B cell (primary cell): ENCODE results near the gene INPP4A. TPM values are rescaled to one million over a fixed set of nuclear protein-coding genes. Genes with fewer than 3 reads are reported as not detected.

Experiments
- ATAC-seq: fragments of 200-7000 bp; cut with Tn5 transposase; one replicate; pipeline ENCODE4 v1.10.0; 2021; ENCODE audit warnings: low read depth, mild to moderate bottlenecking, moderate number of reproducible peaks, moderate library complexity
- CTCF ChIA-PET: fragments of 350-600 bp; sonication (Branson Sonifier 250); formaldehyde crosslinking; loops from one replicate; lab custom pipeline; 2021; ENCODE audit warnings: antibody characterized with exemption, inconsistent platforms; lab: Charles Lee
- POLR2A ChIA-PET: fragments of 350-600 bp; sonication (Branson Sonifier 250); formaldehyde crosslinking; loops from one replicate; lab custom pipeline; 2021; ENCODE audit warnings: antibody characterized with exemption; lab: Charles Lee
- DNase-seq: peaks from one replicate; pipeline ENCODE4 v3.0.0; 2013
- H2AFZ ChIP-seq: 2 replicates; pipeline ENCODE4 v1.6.1; 2012; ENCODE audit warnings: mild to moderate bottlenecking, low read depth, low read length; ENCODE audit not compliant: insufficient read depth, poor library complexity, severe bottlenecking
- H3K27ac ChIP-seq, 2 donors: 1 replicate in 1 of 2; 2 replicates in 1 of 2; pipeline ENCODE4 v1.5.1; 2012 to 2013; ENCODE audit warnings: low read length in 2 of 2, mild to moderate bottlenecking in 2 of 2, moderate library complexity in 1 of 2
- H3K27me3 ChIP-seq, 4 experiments: fragments of 200-600 bp in 1 of 4; sonication (generic) in 1 of 4; replicated peaks in 1 of 4; 1 replicate in 2 of 4; 2 replicates in 2 of 4; pipeline versions ENCODE4 v1.6.1 to v1.7.0; 2013 to 2016; ENCODE audit warnings: low read length in 3 of 4, mild to moderate bottlenecking in 2 of 4, mixed read lengths in 1 of 4, moderate library complexity in 1 of 4; ENCODE audit not compliant: insufficient read depth in 4 of 4, control insufficient read depth in 3 of 4; ENCODE audit errors: control extremely low read depth in 1 of 4
- H3K36me3 ChIP-seq, 2 experiments: replicated peaks in 1 of 2; 1 replicate in 1 of 2; 2 replicates in 1 of 2; pipeline versions ENCODE4 v1.6.1 to v1.7.1; 2013; ENCODE audit warnings: low read length in 1 of 2; ENCODE audit not compliant: insufficient read depth in 2 of 2, control insufficient read depth in 1 of 2; ENCODE audit errors: control extremely low read depth in 1 of 2, extremely low read depth in 1 of 2
- H3K4me1 ChIP-seq, 2 donors: fragments of 200-600 bp in 1 of 2; sonication (generic) in 1 of 2; 1 replicate in 1 of 2; 2 replicates in 1 of 2; pipeline versions ENCODE4 v1.5.1 to v1.6.1; 2013 to 2017; ENCODE audit warnings: low read length in 2 of 2; ENCODE audit not compliant: control insufficient read depth in 2 of 2, insufficient read depth in 2 of 2
- H3K4me2 ChIP-seq: replicated peaks from 2 replicates; pipeline ENCODE3; 2012; ENCODE audit warnings: mild to moderate bottlenecking, low read depth, low read length; ENCODE audit not compliant: poor library complexity, severe bottlenecking
- H3K4me3 ChIP-seq, 5 experiments: fragments of 200-600 bp in 1 of 5; sonication (generic) in 1 of 5; 1 replicate in 3 of 5; 2 replicates in 2 of 5; pipeline versions ENCODE4 v1.5.1 to v1.7.0; 2011 to 2016; ENCODE audit warnings: low read length in 4 of 5, mild to moderate bottlenecking in 4 of 5, low read depth in 2 of 5, control low read depth in 1 of 5, moderate library complexity in 1 of 5; ENCODE audit not compliant: insufficient read depth in 1 of 5; ENCODE audit errors: control extremely low read depth in 1 of 5, extremely low read depth in 1 of 5
- H3K79me2 ChIP-seq: fragments of 200-600 bp; sonication (generic); one replicate; pipeline ENCODE4 v1.6.0; 2016; ENCODE audit warnings: low read length; ENCODE audit not compliant: control insufficient read depth, insufficient read depth
- H3K9ac ChIP-seq: fragments of 200-600 bp; sonication (generic); 2 replicates; pipeline ENCODE4 v1.6.1; 2017; ENCODE audit warnings: mild to moderate bottlenecking, low read length, moderate library complexity
- H3K9me3 ChIP-seq, 3 donors: one replicate each; pipeline versions ENCODE4 v1.6.1 to v1.7.1; 2013; ENCODE audit warnings: low read length in 2 of 3; ENCODE audit not compliant: control insufficient read depth in 2 of 3, insufficient read depth in 1 of 3; ENCODE audit errors: control extremely low read depth in 1 of 3
- H4K20me1 ChIP-seq: 2 replicates; pipeline ENCODE4 v1.6.0; 2012; ENCODE audit warnings: mild to moderate bottlenecking, low read length; ENCODE audit not compliant: insufficient read depth, control insufficient read depth, poor library complexity, severe bottlenecking
- H3K27ac Mint-ChIP-seq: one replicate; pipeline ENCODE4 v1.8.0; 2021; ENCODE audit warnings: mixed read lengths
- H3K27me3 Mint-ChIP-seq: one replicate; pipeline ENCODE4 v1.8.0; 2021; ENCODE audit warnings: mixed read lengths
- H3K4me1 Mint-ChIP-seq: one replicate; pipeline ENCODE4 v1.8.0; 2021; ENCODE audit warnings: mixed read lengths
- H3K4me3 Mint-ChIP-seq: one replicate; pipeline ENCODE4 v1.8.0; 2021; ENCODE audit warnings: mixed read lengths
- H3K9me3 Mint-ChIP-seq: one replicate; pipeline ENCODE4 v1.8.0; 2022; ENCODE audit warnings: mixed read lengths; ENCODE audit not compliant: insufficient read depth
- EZH2 ChIP-seq: IDR thresholded peaks from 2 replicates; pipeline ENCODE4 v1.6.1; 2012; ENCODE audit warnings: borderline replicate concordance, low read depth, mild to moderate bottlenecking, moderate library complexity, low read length; ENCODE audit not compliant: insufficient read depth, poor library complexity, severe bottlenecking
- WGBS: methylation state at CpG from one replicate; pipeline ENCODE4 v1.1.5; 2013; ENCODE audit warnings: missing lambda C conversion rate; ENCODE audit not compliant: insufficient coverage; 5-methylcytosine and 5-hydroxymethylcytosine counted together
- intact Hi-C: fragments of 100-400 bp; cut with micrococcal nuclease; formaldehyde crosslinking; loops from one replicate; pipeline ENCODE4 v1.10.0; 2022
- polyA plus RNA-seq: library from polyadenylated mRNA; depleted of rRNA; stranded (reverse); fragments of >200 nt; gene quantifications from 2 replicates; pipeline ENCODE4 v1.2.3, GENCODE V29; 2012
- total RNA-seq, 2 donors: library from RNA; stranded (reverse); fragments of 120-200 nt in 1 of 2; gene quantifications; 1 replicate in 1 of 2; 2 replicates in 1 of 2; pipeline versions ENCODE4 v1.2.3 to v1.2.4, GENCODE V29; 2013 to 2022
- TF ChIP-seq, protein P1 (sequence below): fragments of 200-600 bp; IDR thresholded peaks from one replicate; pipeline ENCODE4 v1.8.0; 2022; ENCODE audit warnings: antibody characterized with exemption, mild to moderate bottlenecking

The INPP4A gene
- total and polyA plus RNA-seq, 2 donors (not counting 1 experiment from before 2014, with no cell fraction given), result 10.7 to 22.5 TPM

DNA sequence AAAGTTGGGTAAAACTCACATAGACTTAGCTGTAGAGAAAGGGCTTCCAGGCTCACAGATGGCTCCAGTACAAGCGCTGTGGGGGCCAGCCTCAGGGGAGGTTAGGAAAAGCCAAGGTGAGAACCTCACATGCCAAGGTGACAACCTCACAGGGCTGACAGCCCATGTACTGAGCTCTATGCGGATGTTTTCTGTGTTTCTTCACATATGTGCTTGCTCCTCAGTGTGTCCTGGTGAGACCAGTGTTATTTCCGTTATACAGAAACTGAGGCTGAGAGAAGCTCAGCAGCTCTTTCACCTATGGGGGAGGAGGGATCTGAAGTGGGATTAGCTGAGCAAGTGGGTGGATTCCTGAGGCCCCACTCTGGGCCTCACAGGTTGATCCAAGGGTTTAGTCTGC lies 67.3 kb downstream of the INPP4A start:
- 100% methylated on average over 3 of the region's 3 CpGs for WGBS

DNA sequence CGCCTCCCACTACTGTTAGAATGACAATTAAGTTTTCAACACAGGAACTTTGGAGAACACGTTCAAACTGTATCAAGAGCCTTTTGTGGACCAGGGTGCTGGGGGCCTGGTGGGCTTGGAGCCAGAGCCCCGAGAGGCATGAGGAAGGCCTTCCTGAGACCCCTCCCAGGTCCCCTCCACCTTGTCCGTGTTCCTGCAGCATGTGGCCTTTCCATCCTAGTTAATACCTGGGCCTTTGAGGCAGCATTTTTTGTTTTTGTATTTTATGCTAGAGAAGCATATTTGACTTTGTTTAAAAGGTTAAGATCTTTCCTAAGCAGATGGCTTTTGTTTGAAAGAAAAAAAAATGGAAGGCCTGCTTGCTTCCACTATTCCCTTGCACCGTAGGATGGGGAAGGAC lies 68.0 kb downstream of the INPP4A start:
- WGBS, result 93% methylated on average over 3 of the region's 5 CpGs
- DNase-seq (no peak), ATAC-seq (no peak)
- intact Hi-C loops, result no loop called here
- no peaks in the 10 kb centered on the region for H3K27me3 ChIP-seq
- no peak overlapping the region for H2AFZ ChIP-seq
- CTCF ChIA-PET, result no interaction called here
- Mint-ChIP-seq H3K9me3 (no peaks in the 10 kb centered on the region), H3K27me3 (no peaks in the 10 kb centered on the region), H3K27ac (no peak overlapping the region), H3K4me3 (no peak overlapping the region), H3K4me1 (peaks cover 6% of the 10 kb centered on the region)
- peaks cover 32% of the 10 kb centered on the region for H3K79me2 ChIP-seq
- H3K4me2 ChIP-seq, result no peak overlapping the region
- peaks cover 0 to 10% of the 10 kb centered on the region in 2 donors for H3K4me1 ChIP-seq
- no peak overlapping the region for H3K4me3 ChIP-seq
- POLR2A ChIA-PET, result no interaction called here
- no peaks in the 10 kb centered on the region for H3K9me3 ChIP-seq
- no peaks in the 10 kb centered on the region for H3K36me3 ChIP-seq
- H4K20me1 ChIP-seq, result no peaks in the 10 kb centered on the region
- H3K9ac ChIP-seq, result no peak overlapping the region
- no peak overlapping the region for H3K27ac ChIP-seq
- no peak for TF ChIP-seq EZH2
- TF ChIP-seq, protein P1, sequence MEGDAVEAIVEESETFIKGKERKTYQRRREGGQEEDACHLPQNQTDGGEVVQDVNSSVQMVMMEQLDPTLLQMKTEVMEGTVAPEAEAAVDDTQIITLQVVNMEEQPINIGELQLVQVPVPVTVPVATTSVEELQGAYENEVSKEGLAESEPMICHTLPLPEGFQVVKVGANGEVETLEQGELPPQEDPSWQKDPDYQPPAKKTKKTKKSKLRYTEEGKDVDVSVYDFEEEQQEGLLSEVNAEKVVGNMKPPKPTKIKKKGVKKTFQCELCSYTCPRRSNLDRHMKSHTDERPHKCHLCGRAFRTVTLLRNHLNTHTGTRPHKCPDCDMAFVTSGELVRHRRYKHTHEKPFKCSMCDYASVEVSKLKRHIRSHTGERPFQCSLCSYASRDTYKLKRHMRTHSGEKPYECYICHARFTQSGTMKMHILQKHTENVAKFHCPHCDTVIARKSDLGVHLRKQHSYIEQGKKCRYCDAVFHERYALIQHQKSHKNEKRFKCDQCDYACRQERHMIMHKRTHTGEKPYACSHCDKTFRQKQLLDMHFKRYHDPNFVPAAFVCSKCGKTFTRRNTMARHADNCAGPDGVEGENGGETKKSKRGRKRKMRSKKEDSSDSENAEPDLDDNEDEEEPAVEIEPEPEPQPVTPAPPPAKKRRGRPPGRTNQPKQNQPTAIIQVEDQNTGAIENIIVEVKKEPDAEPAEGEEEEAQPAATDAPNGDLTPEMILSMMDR, result no peak

More for the DNA sequence above, 67.3 kb downstream of the INPP4A start:
- no peak overlapping the region for H3K4me2 ChIP-seq
- no peak overlapping the region for H3K27ac ChIP-seq
- Mint-ChIP-seq H3K4me1 (peaks cover 10% of the 10 kb centered on the region), H3K9me3 (no peaks in the 10 kb centered on the region), H3K27me3 (no peaks in the 10 kb centered on the region), H3K4me3 (no peak overlapping the region), H3K27ac (no peak overlapping the region)
- ATAC-seq (no peak), DNase-seq (no peak)
- H4K20me1 ChIP-seq, result no peaks in the 10 kb centered on the region
- no peak overlapping the region for H3K4me3 ChIP-seq
- H3K36me3 ChIP-seq, result no peaks in the 10 kb centered on the region
- no peak overlapping the region for H2AFZ ChIP-seq
- H3K4me1 ChIP-seq, result peaks cover 0 to 15% of the 10 kb centered on the region in 2 donors
- intact Hi-C loops, result no loop called here
- CTCF ChIA-PET, result no interaction called here
- TF ChIP-seq, protein P1, result no peak
- TF ChIP-seq EZH2, result no peak
- POLR2A ChIA-PET, result no interaction called here
- peaks cover 36% of the 10 kb centered on the region for H3K79me2 ChIP-seq
- no peaks in the 10 kb centered on the region for H3K9me3 ChIP-seq
- no peaks in the 10 kb centered on the region for H3K27me3 ChIP-seq
- H3K9ac ChIP-seq, result no peak overlapping the region
